PC-3 (cell line): ENCODE measurements around the gene EFL1. TPM values are rescaled to one million over a fixed set of nuclear protein-coding genes. Genes with fewer than 3 reads are reported as not detected.

Source experiments
- ATAC-seq: fragments of 200-7000 bp; cut with Tn5 transposase; 2 replicates; pipeline ENCODE4 v1.9.1; 2020; ENCODE audit warnings: mild to moderate bottlenecking, moderate library complexity
- BruUV-seq: library from RNA; stranded (reverse); fragments of 400-500 nt; replicated peaks from 2 replicates; lab custom pipeline; 2021; lab: Mats Ljungman, UMichigan
- CTCF ChIA-PET: fragments of 300-600 bp; sonication (Branson Sonifier 250); formaldehyde crosslinking; loops from one replicate; lab custom pipeline; 2022; ENCODE audit warnings: antibody characterized with exemption; lab: Charles Lee
- POLR2A ChIA-PET: fragments of 300-600 bp; sonication (Branson Sonifier 250); formaldehyde crosslinking; loops from one replicate; lab custom pipeline; 2022; ENCODE audit warnings: antibody characterized with exemption; ENCODE audit not compliant: unreplicated experiment; lab: Charles Lee
- DNase-seq: peaks from one replicate; pipeline ENCODE4 v3.0.0-alpha.2; 2015
- H2AFZ ChIP-seq: fragments of 300-600 bp; sonication (generic); 2 replicates; pipeline ENCODE4 v1.6.0; 2016; ENCODE audit warnings: antibody characterized with exemption, low read length
- H3F3A ChIP-seq: fragments of 300-600 bp; sonication (generic); one replicate; pipeline ENCODE4 v1.6.0; 2017; ENCODE audit warnings: antibody characterized with exemption, low read length, control low read depth, mild to moderate bottlenecking; ENCODE audit not compliant: unreplicated experiment
- H3K27ac ChIP-seq: fragments of 300-600 bp; sonication (generic); 2 replicates; pipeline ENCODE4 v1.5.1; 2016; ENCODE audit warnings: mild to moderate bottlenecking, low read length
- H3K27me3 ChIP-seq: fragments of 300-600 bp; sonication (generic); 2 replicates; pipeline ENCODE4 v1.6.1; 2016; ENCODE audit warnings: low read length, mixed read lengths
- H3K36me3 ChIP-seq: fragments of 300-600 bp; sonication (generic); 2 replicates; pipeline ENCODE4 v1.6.1; 2016; ENCODE audit warnings: low read depth, mixed run types, low read length, mixed read lengths
- H3K4me1 ChIP-seq: fragments of 300-600 bp; sonication (generic); 2 replicates; pipeline ENCODE4 v1.5.1; 2016; ENCODE audit warnings: low read length; ENCODE audit not compliant: insufficient read depth
- H3K4me2 ChIP-seq: fragments of 300-600 bp; sonication (generic); 2 replicates; pipeline ENCODE4 v1.6.0; 2016; ENCODE audit warnings: low read length
- H3K4me3 ChIP-seq: fragments of 300-600 bp; sonication (generic); 2 replicates; pipeline ENCODE4 v1.5.1; 2016; ENCODE audit warnings: mild to moderate bottlenecking, low read length, mixed read lengths
- H3K79me2 ChIP-seq: fragments of 300-600 bp; sonication (generic); 2 replicates; pipeline ENCODE4 v1.6.1; 2017; ENCODE audit warnings: low read length, mixed read lengths
- H3K9ac ChIP-seq: fragments of 300-600 bp; sonication (generic); 2 replicates; pipeline ENCODE4 v1.6.0; 2016; ENCODE audit warnings: mild to moderate bottlenecking, low read length
- H3K9me2 ChIP-seq: fragments of 300-600 bp; sonication (generic); replicated peaks from 2 replicates; pipeline ENCODE4 v1.6.1; 2016; ENCODE audit warnings: mixed run types, low read length, mixed read lengths
- H3K9me3 ChIP-seq: fragments of 300-600 bp; sonication (generic); 2 replicates; pipeline ENCODE4 v1.6.1; 2016; ENCODE audit warnings: low read length, mixed read lengths
- H4K20me1 ChIP-seq: fragments of 300-600 bp; sonication (generic); 2 replicates; pipeline ENCODE4 v1.6.1; 2016; ENCODE audit warnings: low read length, mixed read lengths
- CTCF ChIP-seq: fragments of 300-600 bp; sonication (generic); conservative IDR thresholded peaks from 2 replicates; pipeline ENCODE4 v1.5.1; 2017; ENCODE audit warnings: antibody characterized with exemption, low read depth, mild to moderate bottlenecking, low read length
- EZH2 ChIP-seq: fragments of 300-600 bp; sonication (generic); IDR thresholded peaks from one replicate; pipeline ENCODE4 v1.6.1; 2017; ENCODE audit warnings: antibody characterized with exemption, mild to moderate bottlenecking, low read length; ENCODE audit not compliant: unreplicated experiment
- EZH2phosphoT487 ChIP-seq: fragments of 300-600 bp; sonication (generic); IDR thresholded peaks from 2 replicates; pipeline ENCODE4 v1.6.1; 2018; ENCODE audit warnings: mild to moderate bottlenecking, antibody characterized with exemption, low read length, borderline replicate concordance
- intact Hi-C: fragments of 100-400 bp; cut with micrococcal nuclease; formaldehyde crosslinking; loops from 2 replicates; pipeline ENCODE4 v1.9.0; 2023
- total RNA-seq: library from RNA; depleted of rRNA; stranded (reverse); fragments of >200 nt; gene quantifications from 2 replicates; pipeline ENCODE4 v1.2.3, GENCODE V29; 2014

The EFL1 gene
- total RNA-seq, 1 experiment from 2014 or later, result 14.7 TPM

GRCh38 chr15:82133251-82133650 is 129.3 kb downstream of the EFL1 start:
- DNase-seq (peak; percentile 18), ATAC-seq (no peak)
- H3K9me2 ChIP-seq, result no peaks in the 10 kb centered on the region
- ChIA-PET CTCF (interaction anchor here (1.0 kb wide), 1 partner anchor 25 kb away, joined by 3 read pairs; no protein-coding TSS in a partner anchor), POLR2A (no interaction called here)
- peak overlapping the region; percentile 46 for H3K27ac ChIP-seq
- no peak overlapping the region for H2AFZ ChIP-seq
- H3K9me3 ChIP-seq, result no peaks in the 10 kb centered on the region
- H3K27me3 ChIP-seq, result no peaks in the 10 kb centered on the region
- intact Hi-C loops, result no loop called here
- no peaks in the 10 kb centered on the region for H3K36me3 ChIP-seq
- H3F3A ChIP-seq, result no peaks in the 10 kb centered on the region
- BruUV-seq, result no TSS peak
- H3K4me3 ChIP-seq, result no peak overlapping the region
- no peaks in the 10 kb centered on the region for H3K79me2 ChIP-seq
- H3K4me1 ChIP-seq, result peaks cover 47% of the 10 kb centered on the region
- no peaks in the 10 kb centered on the region for H4K20me1 ChIP-seq
- TF ChIP-seq EZH2, result no peak
- no peak for TF ChIP-seq CTCF
- TF ChIP-seq EZH2phosphoT487, result no peak
- no peak overlapping the region for H3K9ac ChIP-seq
- H3K4me2 ChIP-seq, result no peak overlapping the region

GRCh38 chr15:82132742-82133141 is 129.8 kb downstream of the EFL1 start:
- CTCF ChIA-PET, result interaction anchor here (1.0 kb wide), 1 partner anchor 25 kb away, joined by 3 read pairs; no protein-coding TSS in a partner anchor
- no peak overlapping the region for H2AFZ ChIP-seq

More at GRCh38 chr15:82132742-82133141, 129.8 kb downstream of the EFL1 start:
- Histone ChIP-seq H3K9me2 (no peaks in the 10 kb centered on the region), H3K4me3 (no peak overlapping the region), H3K9me3 (no peaks in the 10 kb centered on the region), H3K4me1 (peaks cover 48% of the 10 kb centered on the region), H3K36me3 (no peaks in the 10 kb centered on the region), H3F3A (no peaks in the 10 kb centered on the region), H3K79me2 (no peaks in the 10 kb centered on the region), H4K20me1 (no peaks in the 10 kb centered on the region), H3K27me3 (no peaks in the 10 kb centered on the region), H3K4me2 (no peak overlapping the region), H3K27ac (peak overlapping the region; percentile 46), H3K9ac (no peak overlapping the region)
- ATAC-seq, result peak; percentile 90
- POLR2A ChIA-PET, result no interaction called here
- BruUV-seq, result no TSS peak
- no peak for TF ChIP-seq EZH2
- TF ChIP-seq CTCF, result no peak
- no peak for TF ChIP-seq EZH2phosphoT487
- intact Hi-C loops, result no loop called here
- peak; percentile 90 for DNase-seq
